Mucosa of descending colon (tissue), 3 donors: ENCODE measurements around the gene SLC9A2. TPM values are rescaled to one million over a fixed set of nuclear protein-coding genes. Genes with fewer than 3 reads are reported as not detected.

ENCODE experiments used
- ATAC-seq: fragments of 200-7000 bp; cut with Tn5 transposase; one replicate; pipeline ENCODE4 v1.9.1; 2020; ENCODE audit warnings: mild to moderate bottlenecking, moderate library complexity
- DNase-seq, 3 donors: peaks; one replicate each; pipeline ENCODE4 v3.0.0-alpha.2; 2020
- H3K36me3 ChIP-seq: fragments of 200-600 bp; one replicate; pipeline ENCODE4 v1.8.0; 2021; ENCODE audit warnings: low read depth, mild to moderate bottlenecking
- H3K4me1 ChIP-seq: fragments of 200-600 bp; one replicate; pipeline ENCODE4 v1.8.0; 2021; ENCODE audit warnings: low read depth, mild to moderate bottlenecking
- H3K4me3 ChIP-seq: fragments of 200-600 bp; one replicate; pipeline ENCODE4 v1.8.0; 2021; ENCODE audit warnings: mild to moderate bottlenecking
- H3K9me3 ChIP-seq: fragments of 200-600 bp; one replicate; pipeline ENCODE4 v1.8.0; 2021; ENCODE audit warnings: mild to moderate bottlenecking
- intact Hi-C, 2 donors: fragments of 100-400 bp; cut with DNase I in 1 of 2; cut with micrococcal nuclease in 1 of 2; formaldehyde crosslinking; loops; one replicate each; pipeline versions ENCODE4 v1.11.0 to v1.11.1; 2022; cut with DNase I, micrococcal nuclease
- total RNA-seq, 3 donors: library from RNA; stranded (reverse); fragmentation: NEBNext Ultra II Directional in 2 of 3; extraction: Animal tissue kit (Norgen Biotek cat#: 25700) in 2 of 3; gene quantifications; one replicate each; pipeline versions ENCODE4 v1.2.1 to v1.2.4, GENCODE V29; 2021 to 2023
- TF ChIP-seq, protein P1 (sequence below): fragments of 200-600 bp; IDR thresholded peaks from one replicate; pipeline ENCODE4 v1.8.0; 2022; ENCODE audit warnings: antibody characterized with exemption, mild to moderate bottlenecking
- donor health status: DM: no; HTN: no; CAD: no; lungs with moderate emphysema.
- donor health status: DM: no; HTN: no; CAD: no.
- donor health status: DM: no; HTN: yes; CAD: no.

Gene SLC9A2
- total RNA-seq, 3 donors from 2014 or later: 32.2 to 92.9 (median 67.1) TPM

GRCh38 chr2:102667072-102667471, 47.7 kb downstream of the SLC9A2 start:
- no peak for DNase-seq
- no peaks in the 10 kb centered on the region for H3K36me3 ChIP-seq
- ATAC-seq: no peak
- no peaks in the 10 kb centered on the region for H3K9me3 ChIP-seq
- peaks cover 12% of the 10 kb centered on the region for H3K4me1 ChIP-seq
- TF ChIP-seq, protein P1, sequence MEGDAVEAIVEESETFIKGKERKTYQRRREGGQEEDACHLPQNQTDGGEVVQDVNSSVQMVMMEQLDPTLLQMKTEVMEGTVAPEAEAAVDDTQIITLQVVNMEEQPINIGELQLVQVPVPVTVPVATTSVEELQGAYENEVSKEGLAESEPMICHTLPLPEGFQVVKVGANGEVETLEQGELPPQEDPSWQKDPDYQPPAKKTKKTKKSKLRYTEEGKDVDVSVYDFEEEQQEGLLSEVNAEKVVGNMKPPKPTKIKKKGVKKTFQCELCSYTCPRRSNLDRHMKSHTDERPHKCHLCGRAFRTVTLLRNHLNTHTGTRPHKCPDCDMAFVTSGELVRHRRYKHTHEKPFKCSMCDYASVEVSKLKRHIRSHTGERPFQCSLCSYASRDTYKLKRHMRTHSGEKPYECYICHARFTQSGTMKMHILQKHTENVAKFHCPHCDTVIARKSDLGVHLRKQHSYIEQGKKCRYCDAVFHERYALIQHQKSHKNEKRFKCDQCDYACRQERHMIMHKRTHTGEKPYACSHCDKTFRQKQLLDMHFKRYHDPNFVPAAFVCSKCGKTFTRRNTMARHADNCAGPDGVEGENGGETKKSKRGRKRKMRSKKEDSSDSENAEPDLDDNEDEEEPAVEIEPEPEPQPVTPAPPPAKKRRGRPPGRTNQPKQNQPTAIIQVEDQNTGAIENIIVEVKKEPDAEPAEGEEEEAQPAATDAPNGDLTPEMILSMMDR: no peak
- intact Hi-C loops: no loop called here
- no peak overlapping the region for H3K4me3 ChIP-seq

DNA sequence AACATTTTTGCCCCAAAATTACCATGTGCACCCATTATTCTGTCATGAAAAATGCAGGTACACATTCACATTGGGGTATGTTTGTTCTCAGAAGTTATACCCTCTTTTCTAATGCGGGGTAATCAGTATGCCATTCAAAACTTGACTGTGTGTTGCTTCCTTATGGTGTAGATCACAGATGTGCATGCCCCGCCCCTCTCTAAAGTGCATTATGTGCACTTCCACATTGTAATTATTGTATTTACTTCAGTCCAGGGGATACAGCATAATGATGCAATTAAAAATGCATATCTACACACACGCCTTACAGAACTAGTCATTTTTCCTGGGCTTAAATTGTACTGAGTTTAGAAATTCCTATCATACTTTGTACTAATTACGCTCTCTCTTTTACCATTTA, 48.8 kb downstream of the SLC9A2 start:
- H3K4me1 ChIP-seq: peaks cover 10% of the 10 kb centered on the region
- H3K9me3 ChIP-seq: no peaks in the 10 kb centered on the region
- H3K36me3 ChIP-seq: no peaks in the 10 kb centered on the region
- no peak overlapping the region for H3K4me3 ChIP-seq
- intact Hi-C loops: no loop called here
- ATAC-seq: peak; percentile 80
- DNase-seq: peak in 1 of 3 donors; percentile 78
- TF ChIP-seq, protein P1: no peak

- intact Hi-C loops: no loop called here
- Histone ChIP-seq H3K4me1 (peaks cover 10% of the 10 kb centered on the region), H3K36me3 (no peaks in the 10 kb centered on the region), H3K9me3 (no peaks in the 10 kb centered on the region), H3K4me3 (no peak overlapping the region)
- DNase-seq (no peak), ATAC-seq (no peak)
- TF ChIP-seq, protein P1: no peak
These were observed 50.0 kb downstream of the SLC9A2 start for GRCh38 chr2:102669401-102669800.

DNA sequence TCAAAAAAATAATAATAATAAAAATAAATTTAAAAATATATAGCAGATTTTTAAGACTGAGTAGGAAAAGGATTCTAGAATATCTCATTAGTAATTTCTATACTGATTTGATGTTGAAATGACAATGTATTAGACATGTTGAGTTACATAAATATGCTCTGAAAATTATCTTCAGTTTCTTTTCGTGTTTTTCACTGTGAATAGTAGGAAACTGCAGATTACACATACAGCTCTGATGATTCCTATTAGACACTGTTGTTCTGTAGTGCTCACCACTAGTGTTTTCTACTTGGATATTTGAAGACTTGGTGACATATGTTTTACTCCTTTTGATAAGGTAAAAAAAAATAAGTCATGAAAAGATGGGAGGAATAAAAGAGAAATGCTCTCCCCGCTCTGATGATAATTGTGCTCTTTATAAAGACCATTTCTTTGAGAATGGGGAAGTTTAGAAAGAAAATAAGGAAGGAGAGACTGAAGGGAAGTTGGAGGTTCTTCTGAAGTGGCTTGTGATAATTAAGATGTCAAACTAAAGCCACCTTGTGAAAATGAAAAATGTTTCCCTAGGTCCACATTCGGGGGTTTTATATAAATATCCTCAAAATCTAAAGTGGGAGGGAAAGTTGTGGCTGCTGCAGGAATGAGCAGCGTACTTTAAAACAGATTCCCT, 52.9 kb downstream of the SLC9A2 start:
- no peak overlapping the region for H3K4me3 ChIP-seq
- TF ChIP-seq, protein P1: no peak
- ATAC-seq (no peak), DNase-seq (no peak)
- H3K36me3 ChIP-seq: no peaks in the 10 kb centered on the region
- intact Hi-C loops: no loop called here
- peaks cover 10% of the 10 kb centered on the region for H3K4me1 ChIP-seq
- no peaks in the 10 kb centered on the region for H3K9me3 ChIP-seq

GRCh38 chr2:102674370-102674769, 55.0 kb downstream of the SLC9A2 start:
- H3K4me1 ChIP-seq: no peaks in the 10 kb centered on the region
- TF ChIP-seq, protein P1: no peak
- H3K4me3 ChIP-seq: no peak overlapping the region
- H3K9me3 ChIP-seq: no peaks in the 10 kb centered on the region
- intact Hi-C loops: no loop called here
- H3K36me3 ChIP-seq: no peaks in the 10 kb centered on the region
- DNase-seq (no peak), ATAC-seq (no peak)

DNA sequence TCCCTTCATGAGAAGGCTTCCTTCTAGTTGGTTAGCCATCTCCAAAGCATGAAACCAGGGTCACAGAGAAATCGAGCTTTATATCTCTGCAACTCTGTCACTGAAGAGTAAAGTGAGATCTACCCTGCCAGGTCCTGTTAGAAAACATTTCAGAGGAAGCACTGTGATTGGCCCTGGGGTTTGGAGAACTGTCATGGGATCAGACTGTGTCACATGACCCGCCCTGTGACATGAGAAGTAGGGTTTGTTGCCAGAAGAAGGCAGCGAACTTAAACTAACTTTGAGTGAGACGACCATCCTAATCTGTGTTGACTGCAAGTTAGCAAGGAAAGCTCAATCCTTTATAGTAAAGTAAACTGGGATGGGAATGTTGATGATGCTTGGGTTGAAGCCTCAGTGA, 55.5 kb downstream of the SLC9A2 start:
- H3K9me3 ChIP-seq: no peaks in the 10 kb centered on the region
- no peaks in the 10 kb centered on the region for H3K36me3 ChIP-seq
- intact Hi-C loops: no loop called here
- DNase-seq: no peak
- TF ChIP-seq, protein P1: no peak
- H3K4me3 ChIP-seq: no peak overlapping the region
- no peak for ATAC-seq
- H3K4me1 ChIP-seq: no peaks in the 10 kb centered on the region
